NCI-H1930 (cell line): ENCODE data around the gene RYR3.

ENCODE experiments used
- DNase-seq, 2 experiments: peaks; one replicate each; lab custom pipeline; 2025; lab: John Stamatoyannopoulos, UW

RYR3 gene

GRCh38 chr15:33700695-33701303, 390.0 kb downstream of the RYR3 start:
- peak; percentile 17 to 35 for DNase-seq

GRCh38 chr15:33701304-33701696, 390.5 kb downstream of the RYR3 start:
- DNase-seq, result no peak

GRCh38 chr15:33706173-33706572, 395.4 kb downstream of the RYR3 start:
- DNase-seq, result no peak

GRCh38 chr15:33710748-33711147, 400.0 kb downstream of the RYR3 start:
- DNase-seq, result no peak

- DNase-seq, result no peak
Measured at GRCh38 chr15:33716025-33716424, 405.3 kb downstream of the RYR3 start.

- no peak for DNase-seq
Measured at GRCh38 chr15:33720952-33721351, 410.2 kb downstream of the RYR3 start.

GRCh38 chr15:33722005-33722672, 411.4 kb downstream of the RYR3 start:
- no peak for DNase-seq

- DNase-seq, result no peak
Measured at GRCh38 chr15:33722673-33723015, 411.9 kb downstream of the RYR3 start.

- no peak for DNase-seq
Measured at GRCh38 chr15:33724321-33725036, 413.7 kb downstream of the RYR3 start.

GRCh38 chr15:33729653-33730052, 418.9 kb downstream of the RYR3 start:
- DNase-seq, result no peak

GRCh38 chr15:33730815-33731214, 420.0 kb downstream of the RYR3 start:
- DNase-seq, result no peak

- no peak for DNase-seq
Measured at GRCh38 chr15:33735143-33735542, 424.4 kb downstream of the RYR3 start.

- DNase-seq, result peak in 1 of 2 experiments; percentile 19
Measured at GRCh38 chr15:33735637-33736247, 425.0 kb downstream of the RYR3 start.

- DNase-seq, result peak in 1 of 2 experiments; percentile 34
Measured at GRCh38 chr15:33737687-33738601, 427.2 kb downstream of the RYR3 start.

GRCh38 chr15:33738941-33739664, 428.3 kb downstream of the RYR3 start:
- no peak for DNase-seq

GRCh38 chr15:33742306-33742705, 431.5 kb downstream of the RYR3 start:
- DNase-seq, result no peak

GRCh38 chr15:33742800-33743199, 432.0 kb downstream of the RYR3 start:
- DNase-seq, result no peak

GRCh38 chr15:33746203-33746602, 435.4 kb downstream of the RYR3 start:
- DNase-seq, result no peak

- DNase-seq, result no peak
Measured at GRCh38 chr15:33753012-33753411, 442.2 kb downstream of the RYR3 start.

- no peak for DNase-seq
Measured at GRCh38 chr15:33754242-33754641, 443.5 kb downstream of the RYR3 start.

- no peak for DNase-seq
Measured at GRCh38 chr15:33756961-33757360, 446.2 kb downstream of the RYR3 start.
